HG03064 (cell line): ENCODE measurements around the gene EVA1C.
"Not testable (repeated sequence)": the region's sequence is repeated elsewhere in the genome, so short reads cannot be mapped to it uniquely, and the experiment has no call there.

Source experiments
- ATAC-seq: cut with Tn5 transposase; IDR thresholded peaks from one replicate; pipeline ENCODE4 v1.9.1; 2021; ENCODE audit warnings: low read depth; ENCODE audit not compliant: unreplicated experiment

EVA1C gene

GRCh38 chr21:32412162-32413014 is at the start of gene EVA1C:
Gene EVA1C, plus strand, starts transcription at chr21:32412706. Its CDS starts 148 bp downstream, at chr21:32412854.
- ATAC-seq: no peak

- no peak for ATAC-seq
Measured at GRCh38 chr21:32364387-32364786, 48.1 kb upstream of the EVA1C start.

GRCh38 chr21:32364796-32365195 is 47.7 kb upstream of the EVA1C start:
- no peak for ATAC-seq

GRCh38 chr21:32366191-32366590 is 46.3 kb upstream of the EVA1C start:
- no peak for ATAC-seq

- ATAC-seq: no peak
Measured at GRCh38 chr21:32367158-32367557, 45.3 kb upstream of the EVA1C start.

GRCh38 chr21:32368386-32368785 is 44.1 kb upstream of the EVA1C start:
- ATAC-seq: no peak

GRCh38 chr21:32368961-32369360 is 43.5 kb upstream of the EVA1C start:
- ATAC-seq: not testable (repeated sequence)

- no peak for ATAC-seq
Measured at GRCh38 chr21:32370998-32371766, 41.3 kb upstream of the EVA1C start.

- ATAC-seq: no peak
Measured at GRCh38 chr21:32371913-32372314, 40.6 kb upstream of the EVA1C start.

GRCh38 chr21:32372755-32373154 is 39.8 kb upstream of the EVA1C start:
- no peak for ATAC-seq

GRCh38 chr21:32377506-32377905 is 35.0 kb upstream of the EVA1C start:
- ATAC-seq: no peak

GRCh38 chr21:32377991-32378390 is 34.5 kb upstream of the EVA1C start:
- ATAC-seq: no peak

- no peak for ATAC-seq
Measured at GRCh38 chr21:32378956-32379355, 33.5 kb upstream of the EVA1C start.

- no peak for ATAC-seq
Measured at GRCh38 chr21:32380940-32381339, 31.6 kb upstream of the EVA1C start.

GRCh38 chr21:32381571-32381970 is 30.9 kb upstream of the EVA1C start:
- ATAC-seq: no peak

GRCh38 chr21:32382108-32382644 is 30.3 kb upstream of the EVA1C start:
- ATAC-seq: no peak

GRCh38 chr21:32383812-32384211 is 28.7 kb upstream of the EVA1C start:
- no peak for ATAC-seq

- no peak for ATAC-seq
Measured at GRCh38 chr21:32386195-32386870, 26.2 kb upstream of the EVA1C start.

- ATAC-seq: no peak
Measured at GRCh38 chr21:32387151-32387550, 25.4 kb upstream of the EVA1C start.

- no peak for ATAC-seq
Measured at GRCh38 chr21:32388306-32388705, 24.2 kb upstream of the EVA1C start.
